GM21367 (cell line): ENCODE measurements around the gene KRTAP4-7.
"Not testable (repeated sequence)": the region's sequence is repeated elsewhere in the genome, so short reads cannot be mapped to it uniquely, and the experiment has no call there.

ENCODE experiments used
- ATAC-seq: cut with Tn5 transposase; IDR thresholded peaks from one replicate; pipeline ENCODE4 v1.9.1; 2021; ENCODE audit not compliant: unreplicated experiment

Gene KRTAP4-7

DNA sequence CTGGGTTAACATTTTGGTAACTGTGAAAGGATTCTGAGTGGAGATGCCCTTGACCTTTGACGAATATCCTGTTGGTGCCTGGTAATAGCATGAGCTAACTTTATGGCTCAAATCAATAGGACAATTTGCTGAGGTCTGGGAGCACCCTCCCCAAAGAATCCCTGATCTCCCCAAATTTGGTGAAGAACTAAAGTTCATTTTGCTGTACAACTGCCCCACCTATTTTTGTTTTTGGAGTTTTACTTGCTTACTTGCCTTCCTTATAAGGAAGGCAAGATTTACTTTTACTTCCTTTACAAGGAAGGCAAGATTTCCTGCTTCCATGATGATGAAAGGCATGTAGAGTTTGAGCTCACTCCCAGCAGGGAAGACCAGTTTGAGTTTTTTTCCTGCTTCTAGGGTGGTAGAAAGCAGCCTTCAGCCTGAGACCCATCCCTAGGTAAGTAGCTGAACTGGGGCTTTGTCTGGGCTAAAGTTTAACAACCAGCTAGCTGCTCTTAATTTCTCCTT lies 24.0 kb downstream of the KRTAP4-7 start:
- ATAC-seq, result no peak

DNA sequence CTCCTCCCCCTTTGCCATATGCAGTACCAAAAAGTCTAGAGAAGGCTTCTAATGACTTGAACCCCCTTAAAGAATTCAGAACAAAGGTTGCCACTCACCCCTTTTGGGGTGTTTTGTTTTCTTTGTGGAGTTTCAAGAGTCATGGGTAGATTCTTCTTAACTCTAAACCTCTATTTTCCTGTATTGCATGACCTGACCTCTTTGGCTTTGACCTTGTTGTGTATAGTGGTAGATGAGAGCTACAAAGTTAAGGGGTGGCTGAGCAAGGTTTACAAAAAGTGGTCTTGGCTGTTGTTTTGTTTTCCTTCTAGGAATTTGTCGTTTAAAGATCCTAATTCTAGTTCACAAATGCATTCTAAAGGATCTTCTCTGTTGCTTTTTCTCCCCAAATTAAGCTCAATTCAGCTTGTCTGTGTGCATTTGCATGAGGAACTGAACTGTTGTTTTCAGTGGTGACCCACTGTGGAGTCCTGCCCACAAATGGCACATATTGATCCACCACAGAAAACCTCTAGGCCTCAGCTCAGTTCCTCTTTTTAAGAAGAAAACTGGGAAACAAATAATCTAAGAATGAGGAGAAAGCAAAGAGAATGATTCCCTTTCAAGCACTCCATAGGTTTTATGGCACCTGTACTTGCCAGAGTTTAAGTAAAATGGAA lies 24.9 kb downstream of the KRTAP4-7 start:
- not testable (repeated sequence) for ATAC-seq

DNA sequence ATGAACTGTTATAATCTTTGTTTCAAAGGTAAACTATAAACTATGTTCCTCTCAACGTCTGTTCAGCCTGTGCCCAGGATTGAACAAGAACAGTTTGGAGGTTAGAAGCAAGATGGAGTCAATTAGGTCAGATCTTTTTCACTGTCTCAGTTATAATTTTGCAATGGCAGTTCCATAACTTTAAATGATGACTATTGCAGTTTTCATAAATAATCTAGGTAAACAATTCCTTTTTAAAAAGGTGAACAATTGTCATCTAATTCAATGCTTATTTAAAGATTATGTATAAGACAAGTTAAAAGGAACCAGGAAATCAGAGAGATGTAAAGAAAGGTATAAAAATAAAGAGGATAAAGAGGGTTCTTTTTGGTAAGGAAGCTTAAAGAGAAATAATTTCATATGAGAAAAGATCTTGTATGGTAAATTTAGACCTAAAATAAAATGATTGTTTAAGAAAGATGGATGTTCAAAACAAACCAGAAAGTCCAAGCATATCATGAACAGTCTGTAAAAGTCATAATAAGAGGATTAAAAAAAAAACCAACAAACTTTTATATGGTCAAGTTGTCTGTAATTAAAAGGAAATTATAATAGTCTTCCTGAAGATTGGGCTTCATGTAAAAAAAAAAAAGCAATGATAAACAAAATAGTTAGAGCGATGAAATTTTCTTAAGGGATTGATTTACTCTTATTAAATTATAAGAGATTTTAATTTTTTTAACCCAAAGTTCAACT lies 27.4 kb downstream of the KRTAP4-7 start:
- no peak for ATAC-seq

DNA sequence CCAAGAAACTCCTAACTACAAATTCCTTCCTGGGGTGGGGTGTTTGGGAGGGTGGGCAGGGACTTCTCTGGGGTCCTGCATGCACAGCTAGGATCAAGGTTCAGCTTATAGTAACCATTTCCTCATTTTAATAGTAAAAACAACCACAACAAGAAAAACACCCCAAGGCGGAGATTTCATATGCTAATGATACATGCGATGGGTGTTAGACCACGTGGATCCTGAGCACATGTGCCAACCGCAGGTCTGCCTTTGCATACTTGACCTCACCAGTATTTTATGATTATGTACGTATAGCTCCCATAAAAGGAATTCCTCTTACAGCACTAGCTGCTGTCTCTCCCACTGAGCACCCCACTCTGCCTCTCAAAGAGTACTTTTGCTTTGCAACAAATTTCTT lies 32.3 kb downstream of the KRTAP4-7 start:
- ATAC-seq, result no peak

DNA sequence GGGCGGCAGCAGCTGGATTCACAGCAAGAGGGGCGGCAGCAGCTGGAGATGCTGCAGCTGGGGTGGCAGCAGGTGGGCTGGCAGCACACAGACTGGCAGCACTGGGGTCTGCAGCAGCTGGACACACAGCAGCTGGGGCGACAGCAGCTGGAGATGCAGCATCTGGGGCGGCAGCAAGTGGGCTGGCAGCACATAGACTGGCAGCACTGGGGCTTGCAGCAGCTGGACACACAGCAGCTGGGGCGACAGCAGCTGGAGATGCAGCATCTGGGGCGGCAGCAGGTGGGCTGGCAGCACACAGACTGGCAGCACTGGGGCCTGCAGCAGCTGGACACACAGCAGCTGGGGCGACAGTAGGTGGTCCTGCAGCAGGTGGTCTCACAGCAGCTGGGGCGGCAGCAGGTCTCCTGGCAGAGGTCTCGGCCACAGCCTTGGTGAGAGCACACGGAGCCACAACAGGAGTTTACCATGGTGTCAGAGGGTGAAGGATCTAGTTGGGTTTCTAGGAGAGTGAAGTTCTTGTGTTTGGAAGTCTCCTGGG lies 34.0 kb downstream of the KRTAP4-7 start, which contains the start of gene KRTAP4-11:
TSS of gene KRTAP4-11 (minus strand) at position 528 of the 541 bp plus-strand sequence. CDS start at position 470, 58 bp downstream.
- ATAC-seq, result not testable (repeated sequence)

DNA sequence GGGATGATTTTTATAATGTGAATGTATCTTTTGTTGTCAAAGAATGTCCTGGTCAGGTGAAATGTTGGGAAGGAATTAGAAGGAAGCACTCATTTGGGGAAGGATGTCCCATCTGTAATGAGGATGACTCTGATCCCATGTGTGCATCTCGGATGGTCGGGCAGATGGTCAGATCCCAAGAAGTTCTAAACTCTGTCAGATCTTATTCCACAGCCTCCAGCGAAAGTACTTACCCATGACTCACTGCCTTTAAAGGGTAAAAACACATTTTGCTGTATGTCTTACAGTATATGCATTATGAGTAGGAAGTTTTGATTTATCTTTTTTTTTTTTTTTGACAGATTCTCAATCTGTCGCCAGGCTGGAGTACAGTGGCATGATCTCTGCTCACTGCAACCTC lies 34.8 kb downstream of the KRTAP4-7 start:
- no peak for ATAC-seq

DNA sequence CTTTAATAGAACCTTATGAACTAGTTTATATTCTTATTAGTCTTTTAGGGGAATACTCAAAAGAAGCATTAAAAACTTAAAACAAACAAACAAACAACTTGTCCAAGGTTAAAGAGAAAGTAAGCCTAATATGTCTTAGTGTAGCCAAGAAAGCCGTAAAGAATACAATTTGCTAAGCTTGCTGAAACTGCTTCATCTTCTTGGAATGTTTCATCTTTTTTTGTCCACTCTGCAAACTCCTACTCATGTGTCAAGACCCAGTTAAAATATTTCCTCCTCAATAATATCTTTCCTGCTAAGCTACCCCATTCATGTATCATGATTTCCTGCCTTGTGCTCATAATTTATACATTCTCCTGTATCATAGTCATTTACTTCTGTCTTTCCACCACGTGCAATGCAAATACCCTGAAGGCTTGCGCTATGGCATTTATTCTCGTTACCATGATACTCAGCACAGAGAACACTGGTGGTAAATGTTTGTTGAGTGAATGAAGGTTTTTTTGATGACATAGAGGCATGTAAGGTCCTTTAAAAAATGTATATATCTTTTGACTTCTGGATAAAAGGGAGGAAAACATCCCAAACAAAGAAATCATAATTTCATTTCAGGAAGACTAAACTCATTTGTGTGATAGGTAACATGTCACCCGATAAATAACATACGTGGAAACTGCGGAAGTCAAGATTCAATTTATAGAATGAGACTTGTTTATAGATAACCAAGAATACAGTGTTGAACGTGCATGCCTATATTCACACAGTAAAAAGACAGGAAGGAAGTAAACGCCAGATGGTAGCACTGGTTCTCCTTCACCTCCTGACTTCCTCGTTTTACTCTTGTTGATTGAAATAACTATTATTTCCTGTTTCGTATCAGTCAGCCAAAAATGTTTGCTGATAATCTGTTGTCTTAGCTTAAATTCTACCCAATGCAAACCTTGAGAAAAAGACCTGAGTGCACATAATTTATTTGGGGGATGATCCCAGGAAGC lies 36.0 kb downstream of the KRTAP4-7 start:
- not testable (repeated sequence) for ATAC-seq

DNA sequence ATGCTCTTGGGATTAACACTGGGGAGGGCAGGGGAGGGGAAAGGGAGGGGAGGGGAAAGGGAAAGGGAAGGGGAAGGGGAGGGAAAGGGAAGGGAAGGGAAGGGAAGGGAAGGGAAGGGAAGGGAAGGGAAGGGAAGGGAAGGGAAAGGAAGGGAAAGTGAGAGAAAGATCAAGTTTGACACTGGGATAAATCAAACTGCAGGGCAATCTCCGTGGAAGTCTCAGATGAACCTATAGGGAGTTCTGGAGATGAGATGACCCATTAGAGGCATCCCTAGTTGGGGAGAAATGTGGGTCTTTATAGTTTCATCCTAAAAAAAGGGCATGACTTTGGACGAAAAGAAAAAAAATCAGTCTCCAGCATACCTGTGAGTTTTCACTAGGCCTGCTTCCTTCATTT lies 37.8 kb downstream of the KRTAP4-7 start:
- no peak for ATAC-seq

DNA sequence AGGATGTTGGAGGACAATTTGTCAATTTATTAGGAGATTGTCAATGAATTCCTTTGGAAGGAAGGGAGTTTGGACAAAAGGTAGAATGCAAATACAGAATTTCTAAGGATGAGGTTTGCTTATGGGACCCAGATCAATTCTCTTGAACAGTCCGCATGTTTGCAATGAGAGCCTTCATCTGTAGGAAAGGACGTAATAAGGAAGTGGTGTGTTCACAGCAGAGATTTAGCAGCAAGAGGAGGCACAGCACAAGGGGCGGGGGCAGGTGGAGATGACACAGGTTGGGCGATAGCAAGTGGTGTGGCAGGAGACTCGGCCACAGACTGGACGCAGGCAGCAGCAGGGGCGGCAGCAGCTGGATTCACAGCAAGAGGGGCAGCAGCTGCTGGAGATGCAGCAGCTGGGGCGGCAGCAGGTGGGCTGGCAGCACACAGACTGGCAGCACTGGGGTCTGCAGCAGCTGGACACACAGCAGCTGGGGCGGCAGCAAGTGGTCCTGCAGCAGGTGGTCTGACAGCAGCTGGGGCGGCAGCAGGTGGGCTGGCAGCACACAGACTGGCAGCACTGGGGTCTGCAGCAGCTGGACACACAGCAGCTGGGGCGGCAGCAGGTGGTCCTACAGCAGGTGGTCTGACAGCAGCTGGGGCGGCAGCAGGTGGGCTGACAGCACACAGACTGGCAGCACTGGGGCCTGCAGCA lies 39.5 kb downstream of the KRTAP4-7 start:
- ATAC-seq, result not testable (repeated sequence)

DNA sequence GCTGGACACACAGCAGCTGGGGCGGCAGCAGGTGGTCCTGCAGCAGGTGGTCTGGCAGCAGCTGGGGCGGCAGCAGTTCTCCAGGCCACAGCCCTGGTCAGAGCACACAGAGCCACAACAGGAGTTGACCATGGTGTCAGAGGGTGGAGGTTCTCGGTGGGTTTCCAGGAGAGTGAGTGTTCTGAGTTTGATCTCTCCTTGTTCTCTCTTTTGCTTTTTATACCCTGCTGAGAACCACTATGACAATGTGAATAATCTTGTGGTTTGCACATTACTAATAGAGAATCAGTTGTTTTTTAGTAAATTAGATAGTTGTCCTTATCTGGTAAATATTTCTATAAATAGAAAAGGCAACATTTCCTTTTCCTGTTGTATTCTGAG lies 40.0 kb downstream of the KRTAP4-7 start, which contains the start of gene KRTAP4-12:
TSS of gene KRTAP4-12 (minus strand) at position 192 of the 381 bp plus-strand sequence. CDS start at position 132, 60 bp downstream.
- ATAC-seq, result not testable (repeated sequence)

DNA sequence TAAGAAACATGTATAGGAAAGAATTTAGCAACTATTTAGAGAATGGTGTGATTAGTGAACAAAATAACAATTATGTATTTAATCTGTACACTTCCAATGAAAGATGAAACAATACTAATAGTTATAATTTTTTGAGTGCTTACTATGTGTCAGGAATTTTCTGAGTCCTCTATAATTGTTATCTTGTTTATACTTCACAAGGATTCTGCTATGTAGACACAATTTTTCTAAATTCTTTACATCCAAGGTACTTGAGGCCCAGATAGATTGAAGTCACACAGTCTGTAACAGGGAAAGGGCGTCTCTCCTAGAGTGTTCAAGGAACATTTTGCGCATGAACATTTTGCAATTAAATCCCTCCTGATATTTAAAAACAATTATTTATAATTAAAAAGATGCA lies 41.1 kb downstream of the KRTAP4-7 start:
- no peak for ATAC-seq

DNA sequence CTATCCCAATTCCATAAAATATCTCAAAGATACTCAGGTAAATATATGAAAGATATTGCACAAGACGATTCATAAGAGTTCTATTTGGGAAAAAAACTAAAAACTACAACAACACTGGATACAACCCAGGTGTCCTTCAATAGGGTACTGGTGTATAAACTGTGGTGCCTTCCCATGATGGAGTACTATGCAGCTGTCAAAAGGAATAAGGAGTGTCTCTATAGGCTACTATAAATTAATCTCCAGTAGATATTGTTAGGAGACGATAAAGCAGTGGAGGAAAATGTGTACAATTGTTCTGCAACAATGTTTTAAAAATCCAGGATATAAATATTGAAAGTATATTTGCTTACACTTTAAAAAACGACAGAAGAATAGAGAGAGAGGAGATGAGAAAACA lies 42.5 kb downstream of the KRTAP4-7 start:
- no peak for ATAC-seq

DNA sequence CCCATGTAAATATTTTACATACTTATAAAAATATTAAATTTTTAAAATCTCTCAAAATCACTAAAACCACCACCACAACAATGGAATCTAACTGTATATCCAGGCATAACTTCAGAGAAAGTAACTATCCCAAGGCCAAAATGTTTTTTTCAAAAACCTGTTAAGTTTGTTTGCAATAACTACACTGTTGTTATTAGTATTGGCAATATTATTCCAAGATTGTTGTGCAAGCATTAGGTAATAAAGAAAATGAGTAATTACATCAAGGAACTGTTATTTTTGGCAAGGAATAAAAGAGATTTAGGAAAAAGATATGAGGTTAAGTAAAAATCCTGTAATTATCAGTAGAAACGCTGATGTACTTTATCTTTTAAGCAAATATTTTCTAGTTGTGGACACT lies 43.4 kb downstream of the KRTAP4-7 start:
- no peak for ATAC-seq

DNA sequence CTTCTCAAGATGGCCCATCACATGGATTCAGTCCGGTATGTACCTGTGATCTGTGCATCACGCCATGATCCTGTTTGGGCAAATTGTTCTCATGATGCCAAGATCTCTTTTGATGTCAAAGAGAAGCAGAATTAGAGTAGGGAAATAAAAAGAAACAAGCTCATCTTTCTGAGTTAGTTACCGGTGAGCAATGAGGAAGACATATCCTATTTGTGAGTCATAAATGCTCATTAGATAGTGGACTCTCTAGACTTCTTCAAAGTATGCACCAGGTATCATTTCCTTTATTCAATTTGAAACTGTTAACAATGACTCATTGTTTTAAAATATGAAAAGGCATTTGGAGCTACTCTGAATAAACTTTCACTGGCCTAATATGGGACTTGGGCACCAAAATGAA lies 48.0 kb downstream of the KRTAP4-7 start:
- no peak for ATAC-seq

DNA sequence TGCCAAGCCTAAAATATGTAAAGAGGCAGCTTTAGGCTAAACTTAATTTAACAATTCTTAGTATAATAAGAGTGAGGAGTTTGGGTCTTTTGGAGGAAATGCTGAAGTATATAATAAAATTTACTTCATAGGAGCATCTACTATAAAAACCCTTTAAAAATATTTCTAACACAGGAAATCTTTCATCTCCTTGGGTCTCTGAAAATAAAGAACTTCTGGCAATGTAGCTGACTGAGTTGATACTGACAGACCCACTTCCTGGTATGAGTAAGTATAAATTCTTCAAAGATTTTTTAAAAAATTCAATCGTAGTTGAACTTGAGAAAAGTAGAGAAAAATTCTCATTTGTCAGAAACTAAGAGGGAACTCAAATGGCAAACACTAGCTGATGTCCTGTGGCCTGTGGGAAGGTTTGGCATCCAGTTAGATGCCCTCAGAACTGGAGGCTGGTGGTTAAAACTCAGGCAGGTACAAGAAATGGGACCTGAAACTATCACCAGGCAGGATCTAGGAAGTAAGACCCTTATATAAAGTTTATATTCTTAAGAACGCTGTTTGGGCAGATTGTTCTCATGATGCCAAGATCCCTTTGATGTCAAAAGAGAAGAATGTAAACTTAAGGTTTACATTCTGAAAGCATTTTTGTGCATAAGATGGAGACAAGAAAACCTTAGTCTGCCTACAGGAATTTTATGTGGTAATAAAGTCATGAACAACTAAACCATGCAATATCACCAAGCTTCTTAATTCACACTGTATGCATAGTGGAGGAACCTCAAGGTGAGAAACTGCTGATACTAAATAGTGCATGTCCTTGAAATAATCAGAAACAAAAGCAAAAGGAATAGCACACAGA lies 50.2 kb downstream of the KRTAP4-7 start:
- ATAC-seq, result no peak
